Stomach (tissue), 4 donors: ENCODE measurements around the gene FZD4.

Source experiments
- CTCF ChIP-seq, 7 experiments: fragments of 450-650 bp in 4 of 7; fragments of 200-600 bp in 3 of 7; sonication (generic) in 3 of 7; IDR thresholded peaks; one replicate each; pipeline ENCODE4 v1.5.1; 2016 to 2019; ENCODE audit warnings: antibody characterized with exemption in 7 of 7, control low read depth in 2 of 7, mild to moderate bottlenecking in 1 of 7
- EP300 ChIP-seq: sonication (generic); formaldehyde crosslinking; IDR thresholded peaks from one replicate; pipeline ENCODE4 v1.6.1; 2017; ENCODE audit warnings: antibody characterized with exemption
- POLR2A ChIP-seq, 4 donors: fragments of 450-650 bp; IDR thresholded peaks; one replicate each; pipeline ENCODE4 v1.6.1; 2016; ENCODE audit warnings: antibody characterized with exemption in 4 of 4, control low read depth in 2 of 4, mild to moderate bottlenecking in 1 of 4, moderate library complexity in 1 of 4

- TF ChIP-seq CTCF (IDR thresholded peaks at IDR 0.05) (no peak), EP300 (no peak), POLR2A (IDR thresholded peaks at IDR 0.05) (no peak)
These were observed 20.7 kb downstream of the FZD4 start for GRCh38 chr11:86934582-86934900.
